WTC11 (cell line): Measurements from ENCODE around the gene USP13. TPM values are rescaled to one million over a fixed set of nuclear protein-coding genes. Genes with fewer than 3 reads are reported as not detected.
A peak's percentile ranks its signal among the peaks of the same experiment; 100 is the strongest.

Source experiments
- ATAC-seq: fragments of 200-7000 bp; cut with Tn5 transposase; 2 replicates; pipeline ENCODE4 v1.10.0; 2021; ENCODE audit warnings: mild to moderate bottlenecking, moderate library complexity
- CTCF ChIA-PET: fragments of 300-600 bp; sonication (Branson Sonifier 250); formaldehyde crosslinking; loops from one replicate; lab custom pipeline; 2021; ENCODE audit warnings: antibody characterized with exemption; lab: Charles Lee
- POLR2A ChIA-PET: fragments of 350-600 bp; sonication (Branson Sonifier 250); formaldehyde crosslinking; loops from one replicate; lab custom pipeline; 2021; ENCODE audit warnings: antibody characterized with exemption; lab: Charles Lee
- DNase-seq: peaks from one replicate; pipeline ENCODE4 v3.0.0; 2021; ENCODE audit warnings: low spot score
- H3K27ac Mint-ChIP-seq: 2 replicates; pipeline ENCODE4 v1.8.0; 2021; ENCODE audit warnings: mixed read lengths
- H3K27me3 Mint-ChIP-seq: 2 replicates; pipeline ENCODE4 v1.8.0; 2021; ENCODE audit warnings: low read depth, mild to moderate bottlenecking, moderate library complexity, mixed read lengths
- H3K36me3 Mint-ChIP-seq: 2 replicates; pipeline ENCODE4 v1.8.0; 2021; ENCODE audit warnings: mixed read lengths
- H3K4me1 Mint-ChIP-seq: 2 replicates; pipeline ENCODE4 v1.8.0; 2022; ENCODE audit warnings: mixed read lengths
- H3K4me3 Mint-ChIP-seq: 2 replicates; pipeline ENCODE4 v1.8.0; 2021; ENCODE audit warnings: mild to moderate bottlenecking, moderate library complexity, mixed read lengths
- H3K9me3 Mint-ChIP-seq: 2 replicates; pipeline ENCODE4 v1.8.0; 2021; ENCODE audit warnings: mixed read lengths
- AR ChIP-seq: fragments of 250-450 bp; sonication (Bioruptor Pico); IDR thresholded peaks from 2 replicates; pipeline ENCODE4 v1.9.0; 2021; ENCODE audit warnings: mild to moderate bottlenecking
- CBFB ChIP-seq: sonication (generic); formaldehyde crosslinking; IDR thresholded peaks from 2 replicates; pipeline ENCODE4 v1.8.1; 2022; ENCODE audit warnings: mild to moderate bottlenecking, low read depth, missing genetic modification reagents
- E2F1 ChIP-seq: sonication (generic); formaldehyde crosslinking; IDR thresholded peaks from 2 replicates; pipeline ENCODE4 v1.8.0; 2022; ENCODE audit warnings: mild to moderate bottlenecking, missing genetic modification reagents
- EMX1 ChIP-seq: fragments of 250-450 bp; sonication (Bioruptor Pico); IDR thresholded peaks from 2 replicates; pipeline ENCODE4 v1.8.0; 2021; ENCODE audit warnings: mild to moderate bottlenecking
- ESRRA ChIP-seq: sonication (generic); formaldehyde crosslinking; IDR thresholded peaks from 2 replicates; pipeline ENCODE4 v1.8.1; 2022; ENCODE audit warnings: mild to moderate bottlenecking, missing genetic modification reagents, borderline replicate concordance
- FOXJ3 ChIP-seq: sonication (generic); formaldehyde crosslinking; IDR thresholded peaks from 2 replicates; pipeline ENCODE4 v1.9.0; 2021; ENCODE audit warnings: missing genetic modification reagents, mild to moderate bottlenecking, borderline replicate concordance
- FOXK1 ChIP-seq: sonication (generic); formaldehyde crosslinking; IDR thresholded peaks from 2 replicates; pipeline ENCODE4 v1.8.0; 2022; ENCODE audit warnings: mild to moderate bottlenecking, moderate library complexity, missing genetic modification reagents
- GRHL2 ChIP-seq: fragments of 250-450 bp; sonication (Bioruptor Pico); IDR thresholded peaks from 2 replicates; pipeline ENCODE4 v1.8.0; 2022; ENCODE audit warnings: mild to moderate bottlenecking, moderate library complexity; ENCODE audit not compliant: insufficient replicate concordance, severe bottlenecking
- IRF1 ChIP-seq: sonication (generic); formaldehyde crosslinking; IDR thresholded peaks from 2 replicates; pipeline ENCODE4 v1.8.0; 2023; ENCODE audit warnings: missing genetic modification reagents
- KAT7 ChIP-seq: sonication (generic); formaldehyde crosslinking; IDR thresholded peaks from 2 replicates; pipeline ENCODE4 v1.8.1; 2023; ENCODE audit warnings: missing genetic modification reagents, mild to moderate bottlenecking, borderline replicate concordance
- MLX ChIP-seq: sonication (generic); formaldehyde crosslinking; IDR thresholded peaks from 2 replicates; pipeline ENCODE4 v1.8.1; 2023; ENCODE audit warnings: mild to moderate bottlenecking, missing genetic modification reagents, moderate library complexity
- MYBL2 ChIP-seq: sonication (generic); formaldehyde crosslinking; IDR thresholded peaks from 2 replicates; pipeline ENCODE4 v1.8.1; 2023; ENCODE audit warnings: mild to moderate bottlenecking, moderate library complexity, missing genetic modification reagents
- PRDM15 ChIP-seq: sonication (generic); formaldehyde crosslinking; IDR thresholded peaks from 2 replicates; pipeline ENCODE4 v1.8.0; 2022; ENCODE audit warnings: missing genetic modification reagents
- SMAD4 ChIP-seq: sonication (generic); formaldehyde crosslinking; IDR thresholded peaks from 2 replicates; pipeline ENCODE4 v1.8.0; 2022; ENCODE audit warnings: mild to moderate bottlenecking, missing genetic modification reagents
- TEAD4 ChIP-seq: sonication (generic); formaldehyde crosslinking; IDR thresholded peaks from 2 replicates; pipeline ENCODE4 v1.8.0; 2022; ENCODE audit warnings: mild to moderate bottlenecking, missing genetic modification reagents
- TP53 ChIP-seq: sonication (generic); formaldehyde crosslinking; IDR thresholded peaks from 2 replicates; pipeline ENCODE4 v1.8.1; 2023; ENCODE audit warnings: mild to moderate bottlenecking, missing genetic modification reagents
- ZNF281 ChIP-seq: sonication (generic); formaldehyde crosslinking; IDR thresholded peaks from 2 replicates; pipeline ENCODE4 v1.8.0; 2023; ENCODE audit warnings: mild to moderate bottlenecking, missing genetic modification reagents
- ZNF317 ChIP-seq: sonication (generic); formaldehyde crosslinking; IDR thresholded peaks from 2 replicates; pipeline ENCODE4 v1.8.1; 2023; ENCODE audit warnings: low read depth, mild to moderate bottlenecking, moderate library complexity, missing genetic modification reagents, borderline replicate concordance
- total RNA-seq: library from RNA; stranded (reverse); gene quantifications from 3 replicates; pipeline ENCODE4 v1.2.3, GENCODE V29; 2021

USP13 gene
- total RNA-seq, 1 experiment from 2014 or later, result 26.8 TPM

- no peaks in the 10 kb centered on the region for H3K27me3 Mint-ChIP-seq
- ATAC-seq (no peak), DNase-seq (no peak)
- no peaks in the 10 kb centered on the region for H3K4me1 Mint-ChIP-seq
- no peak overlapping the region for H3K4me3 Mint-ChIP-seq
- POLR2A ChIA-PET, result no interaction called here
- TF ChIP-seq SMAD4 (CRISPR knock-in tag), result no peak
- no peaks in the 10 kb centered on the region for H3K9me3 Mint-ChIP-seq
- H3K36me3 Mint-ChIP-seq, result peaks cover 22% of the 10 kb centered on the region
- CTCF ChIA-PET, result interaction anchor here (1.1 kb wide), 1 partner anchor 83 kb away, joined by 3 read pairs; no protein-coding TSS in a partner anchor
- peak overlapping the region; percentile 44; the same call in 1 of the 2 replicates for H3K27ac Mint-ChIP-seq
These were observed 80.0 kb downstream of the USP13 start for GRCh38 chr3:179732661-179733348.

- ATAC-seq (no peak), DNase-seq (no peak)
- Mint-ChIP-seq H3K27me3 (no peaks in the 10 kb centered on the region), H3K4me1 (no peaks in the 10 kb centered on the region), H3K36me3 (peaks cover 22% of the 10 kb centered on the region), H3K4me3 (no peak overlapping the region), H3K9me3 (no peaks in the 10 kb centered on the region), H3K27ac (no peak overlapping the region)
- TF ChIP-seq EMX1 (CRISPR knock-in tag), result no peak
- no peak for TF ChIP-seq IRF1 (CRISPR knock-in tag)
- TF ChIP-seq PRDM15 (CRISPR knock-in tag), result no peak
- no peak for TF ChIP-seq ZNF317 (CRISPR knock-in tag)
- no peak for TF ChIP-seq MYBL2
- TF ChIP-seq ESRRA, result no peak
- no peak for TF ChIP-seq TEAD4
- no peak for TF ChIP-seq GRHL2 (CRISPR knock-in tag)
- TF ChIP-seq KAT7 (CRISPR knock-in tag), result no peak
- TF ChIP-seq TP53 (CRISPR knock-in tag), result no peak
- no peak for TF ChIP-seq FOXJ3
- TF ChIP-seq CBFB, result no peak
- TF ChIP-seq E2F1 (CRISPR knock-in tag), result no peak
- no peak for TF ChIP-seq MLX (CRISPR knock-in tag)
- no peak for TF ChIP-seq ZNF281 (CRISPR knock-in tag)
- no peak for TF ChIP-seq AR
- TF ChIP-seq FOXK1, result no peak
- ChIA-PET POLR2A (no interaction called here), CTCF (interaction anchor here (1.1 kb wide), 1 partner anchor 84 kb away, joined by 3 read pairs; no protein-coding TSS in a partner anchor)
These were observed 81.0 kb downstream of the USP13 start for GRCh38 chr3:179733797-179734196.
